HG03066 (cell line): ENCODE measurements around the gene C22orf42.
"Not testable (repeated sequence)": the region's sequence is repeated elsewhere in the genome, so short reads cannot be mapped to it uniquely, and the experiment has no call there.

Source experiments
- ATAC-seq: cut with Tn5 transposase; IDR thresholded peaks from one replicate; pipeline ENCODE4 v1.9.1; 2021; ENCODE audit warnings: low read depth; ENCODE audit not compliant: unreplicated experiment

C22orf42 gene, protein sequence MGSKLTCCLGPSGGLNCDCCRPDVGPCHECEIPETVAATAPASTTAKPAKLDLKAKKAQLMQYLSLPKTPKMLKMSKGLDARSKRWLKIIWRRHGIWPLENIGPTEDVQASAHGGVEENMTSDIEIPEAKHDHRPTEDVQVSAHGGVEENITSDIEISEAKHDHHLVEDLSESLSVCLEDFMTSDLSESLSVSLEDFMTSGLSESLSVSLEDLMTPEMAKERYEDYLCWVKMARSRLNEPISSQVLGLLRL

DNA sequence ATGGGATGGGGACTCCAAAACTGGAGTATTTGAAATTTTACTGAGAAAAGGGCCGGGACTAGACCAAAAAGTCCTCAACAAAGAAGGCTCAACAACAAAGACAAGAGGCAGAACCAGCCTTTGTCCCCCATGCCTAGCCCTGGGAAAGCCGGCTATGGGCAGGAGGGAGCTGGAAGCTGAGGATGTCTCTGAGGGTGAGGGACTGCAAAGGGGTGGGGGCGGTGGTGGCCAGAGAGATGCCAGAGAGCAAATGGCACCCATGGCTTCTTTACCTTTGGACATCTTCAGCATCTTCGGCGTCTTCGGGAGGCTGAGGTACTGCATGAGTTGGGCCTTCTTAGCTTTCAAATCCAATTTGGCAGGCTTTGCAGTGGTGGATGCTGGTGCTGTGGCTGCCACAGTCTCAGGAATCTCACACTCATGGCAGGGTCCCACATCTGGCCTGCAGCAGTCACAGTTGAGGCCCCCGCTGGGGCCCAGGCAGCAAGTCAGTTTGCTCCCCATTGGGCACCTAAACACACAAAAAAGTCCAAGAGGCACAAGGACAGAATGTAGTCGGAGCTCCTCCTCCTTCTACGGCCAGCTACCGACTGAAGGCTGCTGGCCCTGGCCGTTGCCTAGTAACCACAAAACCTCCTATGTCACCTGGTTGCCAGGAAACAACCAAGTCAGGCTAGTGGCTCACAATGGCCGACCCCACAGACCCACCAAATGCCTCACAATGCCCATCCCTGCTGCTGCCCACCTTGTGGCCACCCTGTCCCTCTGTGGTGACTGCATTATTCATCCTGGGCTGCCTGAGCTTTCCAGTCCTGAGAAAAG is at the start of gene C22orf42:
Gene C22orf42, minus strand, starts transcription at position 592 of the 822 bp plus-strand sequence. Its CDS starts 88 bp downstream, at position 504.
- no peak for ATAC-seq

DNA sequence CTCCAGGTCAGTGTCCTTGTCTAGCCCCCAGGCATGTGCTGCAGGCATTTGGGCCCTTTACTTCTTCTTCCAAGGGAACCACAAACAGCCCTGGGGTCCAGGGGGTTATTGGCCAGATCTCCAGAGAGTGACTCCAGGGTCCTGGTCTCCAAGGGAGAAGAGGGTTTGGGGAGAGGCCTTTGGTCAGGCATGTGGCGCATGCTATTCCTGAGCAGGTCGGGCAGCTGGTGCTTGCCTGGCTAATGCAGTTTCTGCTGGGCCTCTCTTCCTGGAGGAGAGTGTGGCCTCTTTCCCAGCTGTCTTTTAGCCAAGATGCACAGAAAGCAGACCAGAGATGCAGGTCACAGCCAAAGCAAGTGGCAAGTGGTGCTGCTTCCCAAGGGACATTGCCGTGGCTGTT is 49.6 kb upstream of the C22orf42 start:
- no peak for ATAC-seq

DNA sequence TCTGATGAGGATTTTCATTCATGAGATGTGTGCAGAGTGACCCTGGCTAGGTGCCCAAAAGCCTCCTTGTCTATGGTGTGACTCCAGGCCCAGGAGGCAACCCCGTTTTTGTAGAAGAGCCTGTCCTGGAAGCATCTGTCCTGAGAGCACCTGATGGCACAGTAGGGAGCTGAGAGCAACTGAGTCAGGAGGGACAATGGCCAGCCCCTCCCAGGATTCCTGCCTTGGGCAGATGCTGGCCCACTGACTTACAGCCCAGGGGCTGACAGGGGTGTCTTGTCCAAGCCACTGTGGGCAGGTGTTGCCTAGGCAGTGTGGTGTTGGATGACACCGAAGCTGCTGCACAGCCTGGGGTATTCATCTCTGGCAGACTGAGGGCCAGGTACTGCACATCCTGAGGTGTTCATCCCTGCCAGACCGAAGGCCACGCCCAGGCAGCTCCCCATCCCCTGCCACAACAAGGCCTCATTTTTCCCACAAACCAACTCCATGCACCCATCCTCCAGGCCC is 48.9 kb upstream of the C22orf42 start:
- ATAC-seq, result no peak

- no peak for ATAC-seq
Observed at GRCh38 chr22:32206774-32207758, 48.0 kb upstream of the C22orf42 start.

DNA sequence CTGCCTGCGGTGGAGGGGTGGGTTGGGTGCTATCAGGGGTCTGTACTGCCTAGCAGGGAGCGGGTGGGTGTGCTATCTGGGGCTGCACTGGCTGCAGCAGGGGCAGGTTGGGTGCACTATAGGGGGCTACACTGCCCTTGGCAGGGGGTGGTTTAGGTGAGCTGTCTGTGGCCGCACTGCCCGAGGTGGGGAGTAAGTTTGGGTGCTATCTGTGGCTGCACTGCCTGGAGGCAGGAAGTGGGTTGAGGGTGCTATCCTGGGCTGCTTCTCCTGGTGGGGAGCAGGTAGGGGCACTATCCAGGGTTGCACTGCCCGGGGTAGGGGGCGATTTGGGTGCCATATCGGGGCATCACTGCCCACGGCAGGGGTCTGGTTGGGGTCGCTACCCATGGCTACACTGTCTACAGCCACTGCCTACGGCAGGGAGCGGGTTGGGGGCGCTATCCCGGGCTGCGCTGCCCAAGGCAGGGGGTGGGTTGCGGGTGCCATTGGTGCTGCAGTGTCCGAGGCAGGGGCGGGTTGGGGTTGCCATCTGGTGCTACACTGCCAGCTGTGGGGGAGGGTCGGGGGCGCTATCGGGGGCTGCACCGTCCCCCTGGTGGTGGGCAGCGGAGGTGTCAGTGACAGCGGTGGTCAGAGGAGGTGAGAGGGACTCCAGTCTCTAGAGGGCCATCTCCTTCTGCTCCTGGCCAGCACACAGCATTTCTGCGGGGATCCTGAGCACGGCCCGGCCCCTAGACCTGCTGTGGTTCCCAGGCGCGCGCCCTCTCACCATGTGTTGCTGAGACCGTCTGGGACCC is 47.1 kb upstream of the C22orf42 start:
- ATAC-seq, result no peak

DNA sequence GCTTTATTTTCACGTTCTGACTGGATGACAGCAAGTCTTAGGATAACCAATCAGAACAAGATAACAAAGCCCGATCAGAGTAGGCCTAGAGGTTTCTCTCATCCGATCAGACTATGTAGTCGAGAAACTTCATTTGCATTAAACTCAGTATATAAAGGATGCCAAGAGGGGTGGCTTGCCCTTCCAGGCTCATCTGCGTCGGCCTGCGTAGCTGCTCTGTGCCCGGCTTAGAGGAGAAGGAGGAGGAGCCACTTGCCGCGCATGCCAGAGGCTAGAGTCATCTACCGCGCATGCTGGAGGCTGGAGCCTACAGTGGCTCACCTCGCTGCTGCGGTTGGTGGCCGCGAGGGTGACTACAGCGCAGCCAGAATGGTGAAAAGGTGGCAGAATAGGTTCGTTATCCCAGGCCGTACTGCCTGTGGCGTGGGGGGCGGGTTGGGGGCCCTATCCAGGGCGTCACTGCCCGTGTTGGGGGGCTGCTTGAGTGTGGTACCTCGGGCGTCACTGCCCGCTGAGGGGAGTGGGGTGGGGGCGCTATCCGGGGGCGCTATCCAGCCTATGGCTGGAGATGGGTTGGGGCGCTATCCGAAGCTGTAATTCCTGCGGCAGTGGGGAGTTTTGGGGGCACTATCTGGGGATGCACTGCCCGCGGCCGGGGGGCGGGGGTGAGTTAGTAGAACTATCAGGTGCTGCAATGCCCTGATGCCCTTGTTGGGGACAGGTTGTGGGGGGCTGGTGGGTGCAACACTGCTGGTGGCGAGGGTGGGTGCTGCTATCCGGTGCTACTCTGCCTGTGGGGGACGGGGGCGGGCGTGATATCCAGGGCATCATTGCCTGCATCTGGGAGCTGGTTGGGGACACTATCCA is 46.0 kb upstream of the C22orf42 start, which contains the start of gene RFPL2:
Gene RFPL2, minus strand, starts transcription at position 218 of the 867 bp plus-strand sequence. CDS start 2,622 bp downstream, outside the sequence.
- no peak for ATAC-seq

DNA sequence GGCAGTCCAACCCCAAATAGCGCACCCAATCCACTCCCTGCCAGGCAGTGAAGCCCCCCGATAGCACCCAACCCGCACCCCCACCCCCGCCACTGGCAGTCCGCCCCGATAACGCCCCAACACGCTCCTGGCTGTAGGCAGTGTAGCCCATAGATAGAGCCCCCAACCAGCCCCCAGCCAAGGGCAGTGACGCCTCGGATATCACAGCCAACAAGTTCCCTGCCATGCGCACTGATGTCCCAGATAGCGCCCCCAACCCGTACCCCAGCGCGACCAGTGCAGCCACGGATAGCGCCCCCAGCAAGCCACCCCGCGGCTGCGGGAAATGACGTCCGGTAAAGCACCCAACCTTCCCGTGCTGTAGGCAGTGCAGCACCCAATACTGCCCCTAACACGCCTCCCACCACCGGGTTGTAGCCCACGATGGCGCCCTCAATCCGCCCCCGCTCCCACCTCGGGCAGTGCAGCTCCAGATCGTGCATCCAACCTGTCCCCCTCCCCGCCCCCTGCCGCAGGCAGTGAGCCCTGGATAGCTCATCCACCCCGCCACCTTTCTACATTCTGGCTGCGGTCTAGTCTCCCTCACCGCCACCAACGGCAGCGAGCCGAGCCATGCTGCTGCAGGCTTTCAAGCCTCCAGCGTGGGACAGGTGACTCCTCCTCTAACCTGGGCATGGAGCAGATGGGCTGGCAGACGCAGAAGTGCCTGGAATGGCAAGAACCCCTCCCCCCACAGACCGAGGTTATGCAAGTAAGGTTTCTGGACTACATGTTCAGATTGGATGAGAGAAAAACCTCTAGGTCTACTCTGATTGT is 45.1 kb upstream of the C22orf42 start:
- no peak for ATAC-seq

DNA sequence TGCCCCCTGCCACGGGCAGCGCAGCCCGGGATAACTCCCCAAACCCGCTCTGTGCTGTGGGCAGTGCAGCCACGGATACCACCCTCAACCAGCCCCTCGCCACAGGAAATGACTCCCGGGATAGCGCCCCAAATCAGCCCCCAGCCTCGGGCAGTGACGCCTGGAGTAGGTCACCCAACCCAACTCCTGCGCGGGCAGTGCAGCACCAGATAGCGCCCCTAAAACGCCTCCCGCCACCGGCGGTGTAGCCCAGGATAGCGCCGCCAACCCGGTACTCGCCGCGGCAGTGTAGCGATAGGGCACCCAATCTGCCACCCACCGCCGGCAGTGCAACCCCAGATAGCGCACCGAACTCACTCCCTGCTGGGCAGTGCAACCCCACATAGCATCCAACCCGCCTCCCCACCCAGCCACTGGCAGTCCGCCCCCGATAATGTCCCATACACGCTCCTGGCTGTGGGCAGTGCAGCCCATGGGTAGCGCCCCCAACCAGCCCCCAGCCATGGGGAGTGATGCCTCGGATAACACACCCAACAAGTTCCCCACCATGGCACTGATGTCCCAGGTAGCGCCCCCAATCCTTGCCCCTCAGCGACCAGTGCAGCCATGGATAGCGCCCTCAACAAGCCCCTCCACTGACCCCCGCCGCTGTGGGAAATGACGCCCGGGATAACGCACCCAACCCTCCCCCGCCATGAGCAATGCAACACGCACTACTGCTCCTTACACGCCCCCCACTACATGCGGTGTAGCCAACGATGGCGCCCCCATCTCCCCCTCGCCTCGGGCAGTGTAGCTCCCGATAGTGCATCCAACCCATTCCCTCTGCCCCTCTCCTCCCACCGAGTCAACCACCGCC is 44.3 kb upstream of the C22orf42 start:
- no peak for ATAC-seq

GRCh38 chr22:32202539-32203180 is 43.6 kb upstream of the C22orf42 start:
- ATAC-seq, result no peak

DNA sequence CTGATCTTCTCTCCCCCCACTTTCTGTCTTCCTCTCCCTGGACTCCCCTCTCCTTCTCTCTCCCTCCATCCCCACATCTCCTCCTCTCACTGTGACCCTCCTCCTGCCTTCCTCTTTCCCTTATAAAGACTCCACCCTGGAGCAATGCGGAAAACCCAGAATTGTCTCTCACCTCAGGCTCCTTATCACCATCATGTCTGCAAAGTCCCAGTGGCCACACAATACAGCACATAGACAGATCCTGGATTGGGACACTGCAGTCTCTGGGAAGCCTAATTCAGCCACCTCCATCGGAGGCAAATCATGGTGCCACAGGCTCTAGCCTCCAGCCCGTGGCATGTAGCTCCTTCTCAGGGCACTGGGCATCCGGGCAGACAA is 43.0 kb upstream of the C22orf42 start:
- ATAC-seq, result no peak

GRCh38 chr22:32200752-32201151 is 41.6 kb upstream of the C22orf42 start:
- no peak for ATAC-seq

DNA sequence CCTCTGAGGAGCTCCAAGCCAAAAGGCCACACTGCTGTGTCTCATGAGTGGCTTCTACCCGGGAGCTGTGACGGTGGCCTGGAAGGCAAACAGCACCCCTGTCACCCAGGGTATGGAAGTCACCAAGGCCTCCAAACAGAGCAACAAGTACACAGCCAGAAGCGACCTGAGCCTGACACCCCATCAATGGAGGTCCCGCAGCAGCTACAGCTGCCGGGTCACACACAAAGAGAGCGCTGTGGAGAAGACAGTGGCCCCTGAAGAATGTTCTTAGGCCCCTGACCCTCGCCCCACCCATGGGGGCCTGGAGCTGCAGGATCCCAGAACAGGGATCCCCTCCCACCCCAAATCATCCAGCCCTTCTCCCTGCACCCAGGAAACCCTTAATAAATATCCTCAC is 40.9 kb upstream of the C22orf42 start:
- ATAC-seq, result no peak

DNA sequence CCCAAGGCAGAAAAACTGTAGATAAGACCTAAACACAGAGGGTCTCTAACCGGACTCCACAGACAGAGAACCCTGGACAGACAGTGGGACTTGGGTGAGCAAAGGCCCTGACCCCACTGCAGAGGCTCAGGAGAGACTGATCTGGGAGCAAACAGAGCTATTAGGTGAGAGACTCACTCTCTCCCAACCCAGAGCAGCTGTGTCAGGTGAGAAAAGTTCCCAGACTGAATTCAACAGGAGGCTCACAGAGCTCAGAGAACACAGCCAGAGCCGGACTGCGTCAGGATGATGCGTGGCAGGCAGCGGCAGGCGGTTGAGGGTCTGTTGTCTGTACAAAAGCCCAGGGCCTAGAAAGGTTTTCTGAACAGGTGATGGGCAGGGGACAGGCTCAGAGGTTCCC is 40.2 kb upstream of the C22orf42 start:
- ATAC-seq, result no peak

GRCh38 chr22:32197553-32198226 is 38.6 kb upstream of the C22orf42 start:
- not testable (repeated sequence) for ATAC-seq

DNA sequence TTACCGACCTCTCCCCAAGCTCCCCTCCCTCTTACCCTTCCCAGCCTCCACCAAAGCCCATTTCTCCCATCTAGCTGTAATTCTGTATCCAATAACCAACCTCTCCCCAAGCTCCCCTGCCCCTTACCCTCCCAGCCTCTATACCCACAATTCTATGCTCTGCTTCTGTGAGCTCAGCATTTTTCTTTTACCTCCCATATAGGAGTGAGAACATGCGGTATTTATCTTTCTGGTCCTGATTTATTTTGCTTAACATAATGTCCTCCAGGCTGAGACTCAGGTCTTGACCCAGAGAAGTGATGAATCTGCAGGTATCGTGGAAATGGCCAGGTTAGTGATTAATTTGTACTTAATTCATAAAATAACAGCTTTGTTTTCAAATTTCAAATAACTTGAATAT is 36.8 kb upstream of the C22orf42 start:
- ATAC-seq, result not testable (repeated sequence)

DNA sequence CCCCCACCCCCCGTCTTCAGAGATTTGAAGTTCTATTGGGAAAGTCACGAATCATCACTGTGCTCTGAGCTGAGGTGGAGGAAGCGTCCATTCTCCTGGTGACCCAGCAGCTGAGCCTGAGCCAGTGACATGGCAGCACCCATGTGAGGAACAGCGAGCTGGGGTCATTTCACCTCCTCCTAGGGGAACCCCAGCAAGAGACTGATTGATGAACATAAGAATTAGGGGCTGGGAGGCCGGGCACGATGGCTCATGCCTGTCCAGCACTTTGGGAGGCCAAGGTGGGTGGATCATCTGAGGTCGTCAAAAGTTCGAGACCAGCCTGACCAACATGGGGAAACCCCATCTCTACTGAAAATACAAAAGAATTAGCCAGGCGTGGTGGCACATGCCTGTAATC is 34.2 kb upstream of the C22orf42 start:
- not testable (repeated sequence) for ATAC-seq
